HepG2 (cell line): ENCODE measurements around the gene RABGEF1. TPM values are rescaled to one million over a fixed set of nuclear protein-coding genes. Genes with fewer than 3 reads are reported as not detected.
"Not testable (repeated sequence)": the region's sequence is repeated elsewhere in the genome, so short reads cannot be mapped to it uniquely, and the experiment has no call there.

Experiments
- ATAC-seq: fragments of 200-7000 bp; cut with Tn5 transposase; 3 replicates; pipeline ENCODE4 v1.9.1; 2020; ENCODE audit warnings: mild to moderate bottlenecking, moderate library complexity
- BruUV-seq: library from RNA; stranded (reverse); fragments of 400-500 nt; replicated peaks from 2 replicates; lab custom pipeline; 2021; lab: Mats Ljungman, UMichigan
- CTCF ChIA-PET: fragments of 300-600 bp; formaldehyde crosslinking; extraction: SDS; loops from one replicate; lab custom pipeline; 2021; ENCODE audit warnings: low total read pairs, inconsistent platforms, low intra/inter-chr PET ratio; lab: Yijun Ruan, JAX
- POLR2A ChIA-PET: fragments of 350-600 bp; sonication (Branson Sonifier 250); formaldehyde crosslinking; loops from one replicate; lab custom pipeline; 2020; ENCODE audit warnings: antibody characterized with exemption, inconsistent platforms; lab: Yijun Ruan, JAX
- DNase-seq: peaks from one replicate; pipeline ENCODE4 v3.0.0-alpha.2; 2015; ENCODE audit warnings: low spot score
- FAIRE-seq: peaks from 3 replicates; lab custom pipeline; 2011; peaks lifted over from hg19 to GRCh38; lab: Jason Lieb, UNC
- H2AFZ ChIP-seq: one replicate; pipeline ENCODE4 v1.6.1; 2011; ENCODE audit warnings: low read length, inconsistent platforms
- H3K27ac ChIP-seq: fragments of 300-600 bp; 3 replicates; pipeline ENCODE4 v1.8.0; 2011; ENCODE audit warnings: mixed run types, mild to moderate bottlenecking, mixed read lengths, low read length, inconsistent platforms; ENCODE audit not compliant: insufficient read depth; ENCODE audit errors: extremely low read length
- H3K27me3 ChIP-seq, 2 experiments: fragments of 200-600 bp in 1 of 2; 2 replicates in 1 of 2; 3 replicates in 1 of 2; pipeline versions ENCODE4 v1.6.0 to v1.8.0; 2011; ENCODE audit warnings: low read length in 2 of 2, mild to moderate bottlenecking in 2 of 2, moderate library complexity in 2 of 2, inconsistent platforms in 1 of 2; ENCODE audit not compliant: insufficient read depth in 2 of 2, control insufficient read depth in 1 of 2
- H3K36me3 ChIP-seq, 2 experiments: fragments of 200-600 bp in 1 of 2; replicated peaks in 1 of 2; 2 replicates in 1 of 2; 3 replicates in 1 of 2; pipeline versions ENCODE4 v1.5.1 to v1.8.0; 2011; ENCODE audit warnings: low read length in 2 of 2, inconsistent platforms in 1 of 2; ENCODE audit not compliant: insufficient read depth in 2 of 2, control insufficient read depth in 1 of 2
- H3K4me1 ChIP-seq: 2 replicates; pipeline ENCODE4 v1.5.1; 2012; ENCODE audit warnings: low read length, inconsistent platforms; ENCODE audit not compliant: insufficient read depth
- H3K4me2 ChIP-seq: 2 replicates; pipeline ENCODE4 v1.6.0; 2011; ENCODE audit warnings: low read depth, low read length, inconsistent platforms
- H3K4me3 ChIP-seq, 3 experiments: fragments of 200-600 bp in 1 of 3; sonication (generic), shearing (Covaris generic) in 1 of 3; replicated peaks in 1 of 3; 2 replicates each; pipeline ENCODE4 v1.5.1; 2011 to 2016; ENCODE audit warnings: low read length in 3 of 3, inconsistent platforms in 2 of 3, low read depth in 2 of 3, mild to moderate bottlenecking in 2 of 3, control low read depth in 1 of 3, mixed read lengths in 1 of 3; ENCODE audit not compliant: insufficient read depth in 1 of 3
- H3K79me2 ChIP-seq: one replicate; pipeline ENCODE4 v1.6.1; 2011; ENCODE audit warnings: low read length, inconsistent platforms; ENCODE audit not compliant: insufficient read depth
- H3K9ac ChIP-seq: 2 replicates; pipeline ENCODE4 v1.6.0; 2011; ENCODE audit warnings: mild to moderate bottlenecking, low read depth, low read length, inconsistent platforms; ENCODE audit not compliant: insufficient read depth
- H3K9me3 ChIP-seq: 2 replicates; pipeline ENCODE4 v1.5.1; 2012; ENCODE audit warnings: mild to moderate bottlenecking, low read length
- H4K20me1 ChIP-seq: 2 replicates; pipeline ENCODE4 v1.6.0; 2011; ENCODE audit warnings: inconsistent platforms, mild to moderate bottlenecking, low read length, moderate library complexity; ENCODE audit not compliant: insufficient read depth
- WGBS: methylation state at CpG from one replicate; pipeline ENCODE4 v1.1.6; 2017; ENCODE audit warnings: low lambda C conversion rate; 5-methylcytosine and 5-hydroxymethylcytosine counted together
- in situ Hi-C: cut with HindIII; loops from 2 replicates; pipeline ENCODE4 v1.10.0; 2017; ENCODE audit warnings: low pct_unique_long_range_greater_than_20kb; ENCODE audit not compliant: extremely low pct_ligation_motif_present
- intact Hi-C: fragments of 100-400 bp; cut with micrococcal nuclease; formaldehyde crosslinking; loops from one replicate; pipeline ENCODE4 v1.10.0; 2022; ENCODE audit not compliant: unreplicated experiment
- polyA plus RNA-seq, 8 experiments: library from polyadenylated mRNA; depleted of rRNA in 3 of 8; stranded (reverse) in 7 of 8; unstranded in 1 of 8; fragments of >200 nt; fragmentation: Illumina TruSeq in 4 of 8; extraction: Trizol in 4 of 8; gene quantifications; 2 replicates each; pipeline versions ENCODE4 v1.2.1 to v1.2.3, GENCODE V29; 2011 to 2016; ENCODE audit warnings: low read depth in 4 of 8, missing spikeins in 1 of 8, mixed read lengths in 1 of 8; ENCODE audit not compliant: insufficient read depth in 1 of 8
- total RNA-seq, 5 experiments: library from RNA; depleted of rRNA; stranded (reverse); fragments of >200 nt; fragmentation: Illumina TruSeq; extraction: Trizol; gene quantifications; 2 replicates each; pipeline ENCODE4 v1.2.3, GENCODE V29; 2016; ENCODE audit warnings: low read depth in 1 of 5

The RABGEF1 gene
- total and polyA plus RNA-seq, 2 of the 13 experiments (the other 11 are each of a cell fraction or from before 2014, with no cell fraction given) = 22.7 to 35.3 TPM

GRCh38 chr7:66764905-66765304 is 24.4 kb downstream of the RABGEF1 start:
- peaks cover 13% of the 10 kb centered on the region; the same call in 1 of the 2 replicates for H4K20me1 ChIP-seq
- H3K4me3 ChIP-seq, intact Hi-C loops, H3K4me2 ChIP-seq, H3K27ac ChIP-seq, H3K9ac ChIP-seq, H3K36me3 ChIP-seq, ATAC-seq, H3K27me3 ChIP-seq, in situ Hi-C loops, DNase-seq, H3K9me3 ChIP-seq, CTCF ChIA-PET, H2AFZ ChIP-seq, H3K4me1 ChIP-seq, BruUV-seq: not testable (repeated sequence)
- POLR2A ChIA-PET = interaction anchor here (1.1 kb wide), 1 partner anchor 25 kb away, joined by 5 read pairs; the partner anchor contains the start of gene RABGEF1
- 81% methylated on average over 1 of the region's 1 CpG for WGBS
- FAIRE-seq = peak; percentile 51
- H3K79me2 ChIP-seq = peaks cover 81% of the 10 kb centered on the region

GRCh38 chr7:66765322-66766025 is 24.9 kb downstream of the RABGEF1 start:
- CTCF ChIA-PET, DNase-seq: not testable (repeated sequence)

More at GRCh38 chr7:66765322-66766025, 24.9 kb downstream of the RABGEF1 start:
- H3K36me3 ChIP-seq, intact Hi-C loops, H3K4me1 ChIP-seq, H3K9me3 ChIP-seq, in situ Hi-C loops, H3K4me3 ChIP-seq, ATAC-seq, H3K9ac ChIP-seq, BruUV-seq, H2AFZ ChIP-seq, H3K27me3 ChIP-seq, FAIRE-seq, H3K27ac ChIP-seq, H3K4me2 ChIP-seq: not testable (repeated sequence)
- 79% methylated on average over 6 of the region's 6 CpGs for WGBS
- Histone ChIP-seq H3K79me2 (peaks cover 83% of the 10 kb centered on the region), H4K20me1 (peaks cover 13% of the 10 kb centered on the region; the same call in 1 of the 2 replicates)
- POLR2A ChIA-PET = interaction anchor here (1.1 kb wide), 1 partner anchor 25 kb away, joined by 5 read pairs; the partner anchor contains the start of gene RABGEF1
